GM12874 (cell line): Measurements from ENCODE around the gene DRC7.

ENCODE experiments used
- TF ChIP-seq, protein P1 (sequence below): IDR thresholded peaks from 2 replicates; pipeline ENCODE4 v1.5.1; 2011; ENCODE audit warnings: low read depth, mild to moderate bottlenecking, control low read depth, low read length, moderate library complexity; ENCODE audit not compliant: insufficient read depth

The DRC7 gene

DNA sequence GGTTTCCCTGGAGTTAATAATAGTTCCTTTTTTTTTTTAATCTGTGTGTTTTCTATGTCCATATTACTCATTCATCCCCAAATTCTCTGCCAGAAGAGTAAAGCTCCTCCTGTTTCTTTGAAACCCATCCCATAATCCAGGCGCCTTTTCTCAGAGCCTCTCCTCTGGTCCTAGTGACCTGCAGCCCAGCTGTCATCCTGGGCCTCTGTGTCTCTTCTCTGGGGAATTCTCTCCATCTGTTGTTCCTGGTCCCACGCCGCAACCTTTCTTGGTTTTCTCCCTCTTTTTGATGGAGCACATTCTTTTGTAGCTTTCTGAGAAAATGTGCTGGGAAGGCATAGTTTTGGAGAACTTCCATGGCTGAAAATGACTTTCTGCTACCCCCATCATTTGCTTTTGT, 51.2 kb downstream of the DRC7 start:
- TF ChIP-seq, protein P1, sequence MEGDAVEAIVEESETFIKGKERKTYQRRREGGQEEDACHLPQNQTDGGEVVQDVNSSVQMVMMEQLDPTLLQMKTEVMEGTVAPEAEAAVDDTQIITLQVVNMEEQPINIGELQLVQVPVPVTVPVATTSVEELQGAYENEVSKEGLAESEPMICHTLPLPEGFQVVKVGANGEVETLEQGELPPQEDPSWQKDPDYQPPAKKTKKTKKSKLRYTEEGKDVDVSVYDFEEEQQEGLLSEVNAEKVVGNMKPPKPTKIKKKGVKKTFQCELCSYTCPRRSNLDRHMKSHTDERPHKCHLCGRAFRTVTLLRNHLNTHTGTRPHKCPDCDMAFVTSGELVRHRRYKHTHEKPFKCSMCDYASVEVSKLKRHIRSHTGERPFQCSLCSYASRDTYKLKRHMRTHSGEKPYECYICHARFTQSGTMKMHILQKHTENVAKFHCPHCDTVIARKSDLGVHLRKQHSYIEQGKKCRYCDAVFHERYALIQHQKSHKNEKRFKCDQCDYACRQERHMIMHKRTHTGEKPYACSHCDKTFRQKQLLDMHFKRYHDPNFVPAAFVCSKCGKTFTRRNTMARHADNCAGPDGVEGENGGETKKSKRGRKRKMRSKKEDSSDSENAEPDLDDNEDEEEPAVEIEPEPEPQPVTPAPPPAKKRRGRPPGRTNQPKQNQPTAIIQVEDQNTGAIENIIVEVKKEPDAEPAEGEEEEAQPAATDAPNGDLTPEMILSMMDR: no peak

DNA sequence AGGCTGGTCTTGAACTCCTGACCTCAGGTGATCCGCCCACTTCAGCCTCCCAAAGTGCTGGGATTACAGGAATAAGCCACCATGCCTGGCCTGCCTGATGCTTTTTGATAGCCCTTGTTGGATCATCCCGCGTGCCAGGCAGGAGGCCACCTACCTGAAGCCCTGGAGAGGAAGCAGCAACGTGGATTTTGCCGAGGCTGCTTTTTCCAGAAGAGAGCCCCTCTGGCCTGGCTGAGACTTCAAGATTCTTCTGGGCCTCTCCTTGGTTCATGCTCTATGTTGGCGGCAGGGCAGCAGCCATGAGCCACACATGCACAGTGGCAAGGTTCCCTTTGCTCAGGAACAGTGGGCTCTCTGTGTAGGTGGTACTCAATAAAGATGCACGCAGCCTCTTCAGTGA, 52.5 kb downstream of the DRC7 start:
- TF ChIP-seq, protein P1: no peak

DNA sequence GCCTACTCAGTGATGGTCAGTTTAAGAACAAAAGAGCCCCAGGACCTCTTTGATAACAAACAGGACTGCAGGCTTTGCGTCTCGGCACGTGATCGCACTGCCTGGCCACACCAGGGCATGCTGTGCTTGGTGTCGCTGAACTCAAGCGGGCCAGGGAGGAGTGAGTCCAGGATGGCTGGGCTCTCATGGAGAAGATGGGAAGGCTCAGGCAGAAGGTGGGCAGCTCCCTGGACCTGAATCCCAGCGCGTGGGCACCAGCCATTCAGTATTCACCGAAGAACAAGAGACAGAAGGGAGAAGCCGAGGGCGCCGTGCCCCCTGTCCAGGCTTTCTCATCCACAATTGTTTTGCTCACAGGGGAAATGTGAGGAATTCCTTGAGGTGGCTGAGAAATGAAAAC, 52.9 kb downstream of the DRC7 start:
- TF ChIP-seq, protein P1: no peak

DNA sequence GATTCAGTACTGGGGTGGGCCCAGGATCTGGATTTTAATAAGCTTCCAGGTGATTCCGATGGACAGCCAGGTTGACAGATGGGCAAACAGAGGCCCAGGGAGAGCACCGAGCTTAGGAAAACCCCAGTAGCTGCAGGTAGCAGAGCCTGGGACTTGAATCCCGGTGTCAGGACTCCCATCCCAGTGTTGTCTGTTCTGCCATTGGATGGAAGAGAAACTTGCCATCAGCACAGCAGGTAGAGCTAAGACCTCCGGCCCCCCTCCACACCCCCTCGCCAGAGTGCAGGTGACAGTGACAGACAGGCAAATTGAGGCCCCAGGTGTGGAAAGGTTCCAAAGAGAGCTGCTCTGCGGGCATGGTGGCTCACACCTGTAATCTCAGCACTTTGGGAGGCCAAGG, 53.4 kb downstream of the DRC7 start:
- TF ChIP-seq, protein P1: no peak

DNA sequence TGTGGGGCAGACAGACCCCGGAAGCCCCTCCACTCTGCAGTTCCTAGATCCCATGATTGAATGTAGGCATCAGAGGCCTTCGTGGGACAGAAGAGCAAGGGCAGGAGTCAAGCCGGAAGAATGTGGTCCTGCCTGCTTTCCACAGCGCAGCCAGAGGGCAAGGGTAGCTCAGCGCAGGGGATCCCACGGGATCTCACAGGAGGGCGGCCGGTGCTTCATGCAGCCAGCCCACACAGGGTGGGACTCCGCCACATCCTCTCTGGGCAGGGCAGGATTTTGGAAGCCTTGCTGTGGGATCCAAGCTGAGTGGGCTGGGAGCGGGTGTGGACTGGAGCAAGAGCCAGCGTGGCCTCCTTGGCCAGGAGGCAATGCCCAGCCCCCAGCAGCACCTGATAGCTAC, 54.0 kb downstream of the DRC7 start:
- TF ChIP-seq, protein P1: no peak

DNA sequence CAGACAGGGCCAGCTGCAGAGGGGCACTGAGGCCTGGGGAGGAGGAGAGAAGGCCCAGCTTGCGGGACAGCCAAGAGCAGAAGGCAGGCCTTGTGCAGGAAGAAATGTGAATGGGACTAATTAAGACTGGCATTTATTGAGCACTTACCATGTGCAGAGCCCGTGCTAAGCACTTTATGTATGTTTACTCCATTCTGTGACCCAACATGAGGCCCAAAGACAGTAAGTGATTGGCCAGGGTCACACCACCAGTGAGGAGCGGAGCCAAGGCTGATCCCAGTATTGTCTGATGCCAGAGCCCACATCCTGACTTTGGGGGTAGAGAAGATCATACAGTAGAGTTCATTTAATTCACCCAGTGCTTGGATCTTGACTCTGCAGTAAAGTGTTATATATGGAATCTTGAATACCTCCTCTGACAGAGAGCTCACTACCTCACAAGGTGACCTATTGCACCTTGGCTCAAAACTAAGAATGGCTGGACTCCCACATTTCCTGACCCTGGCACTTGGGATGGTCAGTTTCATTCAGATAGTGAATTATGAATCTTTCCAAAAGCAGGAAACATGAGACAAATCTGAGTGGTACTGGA, 54.6 kb downstream of the DRC7 start:
- TF ChIP-seq, protein P1: no peak

DNA sequence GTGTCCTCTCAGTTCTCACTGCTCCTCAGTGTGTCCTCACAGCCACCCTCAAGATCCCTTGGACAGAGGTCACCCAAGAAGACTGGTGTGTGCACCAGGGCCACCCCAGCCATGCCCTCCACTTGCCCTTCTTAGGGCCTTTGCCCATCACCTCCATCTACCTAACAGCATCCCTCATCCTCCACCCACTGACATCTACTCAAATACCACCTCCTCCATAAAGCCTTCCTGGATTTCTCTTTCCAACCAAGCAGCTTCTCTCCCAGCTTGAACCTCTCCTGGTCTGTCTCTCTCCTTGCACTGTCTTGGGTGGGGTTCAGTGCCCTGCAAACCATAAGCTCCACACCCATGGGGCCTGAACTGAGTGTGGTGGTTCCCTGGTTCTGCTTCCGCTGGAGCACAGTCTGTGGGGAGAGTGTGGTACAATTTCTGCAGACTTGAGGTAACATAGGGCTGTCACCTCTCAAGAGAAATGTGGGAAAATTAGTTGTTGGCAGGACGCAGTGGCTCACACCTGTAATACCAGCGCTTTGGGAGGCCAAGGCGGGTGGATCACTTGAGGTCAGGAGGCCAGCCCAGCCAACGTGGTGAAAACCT, 55.3 kb downstream of the DRC7 start:
- TF ChIP-seq, protein P1: no peak
